GM19397 (cell line): ENCODE results near the gene NCOA7.
A peak's percentile ranks its signal among the peaks of the same experiment; 100 is the strongest.
"Not testable (repeated sequence)": the region's sequence is repeated elsewhere in the genome, so short reads cannot be mapped to it uniquely, and the experiment has no call there.

Experiments used
- ATAC-seq: cut with Tn5 transposase; IDR thresholded peaks from one replicate; pipeline ENCODE4 v1.9.1; 2021; ENCODE audit warnings: mild to moderate bottlenecking, moderate library complexity; ENCODE audit not compliant: unreplicated experiment

Gene NCOA7

DNA sequence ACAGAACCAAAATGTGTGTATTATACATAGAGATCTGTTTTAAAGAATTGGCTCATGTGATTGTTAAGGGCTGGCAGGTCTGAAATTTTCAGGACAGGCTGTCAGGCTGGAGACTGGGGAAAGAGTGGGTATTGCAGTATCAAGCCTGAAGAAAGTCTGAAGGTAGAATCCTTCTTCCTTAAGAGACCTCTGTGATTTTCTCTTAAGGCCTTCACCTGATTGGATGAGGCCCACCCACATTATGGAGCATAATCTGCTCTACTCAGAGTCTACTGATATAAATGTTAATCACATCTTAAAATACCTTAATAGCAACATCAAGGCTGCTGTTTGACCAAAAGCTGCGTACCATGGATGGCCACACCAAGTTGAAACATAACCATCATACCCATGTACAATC is 122.4 kb downstream of the NCOA7 start:
- ATAC-seq: no peak

DNA sequence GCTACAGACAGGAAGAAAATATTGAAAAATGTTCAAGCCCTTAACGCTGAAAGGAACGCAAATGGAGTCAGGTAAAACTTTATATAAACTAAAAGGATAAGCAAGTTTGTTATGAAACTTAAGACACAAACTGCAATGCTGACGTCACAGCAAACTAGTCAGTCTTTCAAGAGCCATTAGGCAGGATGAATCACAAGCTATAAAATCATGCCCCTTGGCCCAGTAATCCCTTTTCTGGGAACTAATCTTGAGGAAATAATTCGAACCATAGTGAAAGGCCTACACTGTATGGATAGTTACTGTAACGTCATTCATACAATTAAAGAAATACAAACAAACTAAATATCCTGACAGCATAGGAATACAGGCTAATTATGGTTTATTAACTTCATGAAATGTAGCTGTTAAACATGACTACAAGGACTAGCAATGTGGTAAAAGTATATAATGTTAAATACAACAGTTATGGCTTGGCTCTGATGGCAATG is 123.1 kb downstream of the NCOA7 start:
- ATAC-seq: no peak

DNA sequence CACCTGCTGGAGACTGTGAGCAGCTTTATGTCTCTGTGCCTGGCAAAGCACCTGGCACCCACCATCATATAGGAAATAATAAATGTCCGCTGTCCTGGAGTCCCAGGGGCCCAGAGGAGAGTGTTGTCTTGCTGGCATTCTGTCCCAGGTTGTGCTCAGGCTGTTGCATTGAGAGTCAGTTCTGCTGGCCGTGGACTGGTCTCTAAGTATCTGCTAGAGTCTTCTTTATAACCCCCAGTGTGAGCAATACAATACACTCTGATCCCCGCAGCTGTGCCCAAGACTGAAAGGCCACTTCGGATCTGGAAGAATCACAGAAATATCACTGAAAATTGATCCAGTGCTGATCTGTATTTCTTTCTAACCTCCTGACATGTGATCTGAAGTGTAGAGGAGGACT is 127.5 kb downstream of the NCOA7 start:
- no peak for ATAC-seq

DNA sequence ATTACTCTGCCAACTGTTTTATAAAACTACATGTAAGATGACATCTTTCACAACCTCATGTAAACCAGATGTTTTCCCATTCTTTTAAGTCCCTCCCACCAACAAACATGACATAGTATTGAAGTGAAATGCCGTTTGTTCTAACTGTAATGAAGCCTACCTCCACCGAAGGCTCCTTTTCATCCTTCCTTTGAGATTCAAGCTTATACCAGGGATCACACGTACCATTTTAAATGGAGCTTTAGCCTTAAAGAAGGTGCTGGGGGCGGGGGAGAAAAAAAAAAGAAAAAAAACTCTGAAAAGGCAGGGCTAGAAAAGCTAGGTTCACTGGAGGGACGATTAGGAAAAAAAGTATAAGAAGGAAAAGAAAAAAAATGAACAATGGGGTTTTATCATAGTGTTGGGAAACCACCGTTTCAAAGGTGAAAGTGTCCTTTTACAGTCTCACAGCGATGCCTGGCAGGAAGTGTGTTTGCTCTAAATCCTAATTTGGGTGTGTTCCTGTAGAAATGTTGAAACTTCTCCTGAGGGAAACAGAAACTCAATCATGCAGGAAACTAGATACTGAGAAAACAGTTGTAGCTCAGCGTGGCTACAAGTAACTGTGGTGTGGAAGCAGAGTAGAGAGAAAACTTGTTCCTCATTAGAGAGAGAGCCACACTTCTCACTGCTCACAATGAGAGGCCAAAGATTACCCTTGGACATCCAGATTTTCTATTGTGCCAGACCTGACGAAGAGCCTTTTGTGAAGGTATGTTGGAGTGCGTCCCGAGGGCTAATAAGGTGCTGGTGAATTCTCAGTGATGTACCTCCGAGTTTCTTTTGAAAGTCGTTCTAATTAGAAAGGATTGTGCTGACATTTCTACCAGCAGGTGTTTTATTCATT is 128.2 kb downstream of the NCOA7 start:
- peak; percentile 95 for ATAC-seq

DNA sequence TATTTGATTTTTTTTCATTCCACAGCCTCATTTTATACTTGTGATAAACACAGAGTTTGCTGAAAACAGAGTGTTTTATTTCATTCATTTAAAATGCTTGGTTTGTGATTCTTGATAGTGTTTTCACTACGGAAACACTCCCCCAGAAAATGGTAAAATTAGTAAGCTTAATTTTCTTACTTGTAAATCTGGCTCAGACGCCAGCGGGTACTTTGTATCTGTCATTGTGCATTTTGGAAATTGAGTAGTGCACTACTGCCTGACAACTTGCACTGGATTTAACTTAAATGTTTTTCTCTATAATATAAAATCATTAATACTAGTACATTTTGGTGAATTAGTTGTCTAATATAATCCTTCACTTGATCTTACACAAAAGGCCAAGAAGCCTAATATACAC is 128.9 kb downstream of the NCOA7 start:
- ATAC-seq: no peak

DNA sequence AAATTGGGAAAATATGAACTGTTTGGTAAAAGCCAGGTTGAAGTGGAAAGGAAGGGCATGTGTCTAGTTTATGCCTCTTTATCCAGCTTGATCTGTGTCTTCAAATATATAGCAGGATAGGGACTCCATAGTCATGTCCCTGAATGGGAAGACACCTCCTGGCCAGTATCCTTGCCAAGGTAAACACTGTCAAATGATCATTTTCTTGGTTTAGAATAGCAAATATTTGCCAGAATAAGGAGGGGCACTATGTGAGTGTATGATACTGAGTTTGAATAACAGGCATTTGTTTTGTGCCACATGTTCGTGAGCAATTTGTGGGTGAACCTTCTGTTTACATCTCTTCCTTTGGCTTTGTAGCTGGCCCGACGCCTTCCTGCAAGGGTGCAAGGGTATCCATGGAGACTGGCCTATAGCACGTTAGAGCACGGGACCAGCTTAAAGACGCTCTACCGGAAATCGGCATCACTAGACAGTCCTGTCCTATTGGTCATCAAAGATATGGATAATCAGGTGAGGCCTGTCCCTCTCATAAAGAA is 131.6 kb downstream of the NCOA7 start:
- no peak for ATAC-seq

DNA sequence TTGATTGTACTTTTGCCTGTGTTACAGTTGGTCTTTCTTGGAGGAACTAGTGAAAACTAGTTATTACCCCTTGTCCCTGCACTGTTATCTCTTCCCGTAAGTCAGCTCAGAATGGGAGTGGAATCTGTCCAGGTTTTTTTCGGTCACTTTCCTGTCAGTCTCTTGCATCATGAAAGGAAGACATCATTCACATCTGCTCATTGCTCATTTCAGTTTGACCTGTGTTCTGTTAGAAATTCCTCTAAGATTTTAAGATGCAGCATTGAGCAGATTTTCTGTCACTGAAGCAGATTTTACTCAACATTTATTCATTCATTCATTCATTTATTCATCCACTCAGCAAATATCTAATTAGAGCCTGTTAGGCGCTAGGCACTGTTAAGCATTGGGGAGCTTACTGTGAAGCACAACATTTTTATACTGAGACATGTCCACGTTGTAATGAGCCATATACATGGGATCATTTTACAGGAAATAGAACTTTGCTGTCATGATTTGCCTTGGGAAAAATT is 132.7 kb downstream of the NCOA7 start:
- no peak for ATAC-seq

DNA sequence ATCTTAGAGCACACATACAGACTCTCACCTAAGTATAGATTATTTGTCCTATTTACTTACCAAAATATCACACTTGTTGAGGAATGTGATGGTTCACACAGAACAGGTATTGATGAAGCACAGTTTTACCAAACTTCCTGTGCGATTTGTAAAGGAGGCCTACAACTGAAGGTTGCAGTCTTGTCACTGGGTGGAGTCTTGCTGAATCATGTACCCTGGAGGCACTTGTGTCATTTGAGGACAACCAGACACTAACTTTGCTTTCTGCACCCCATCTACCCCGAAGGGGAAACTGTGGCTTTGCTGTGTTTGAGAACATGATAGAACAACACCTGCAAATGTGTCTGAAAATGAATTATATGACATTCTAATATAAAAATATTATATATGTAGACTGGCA is 133.4 kb downstream of the NCOA7 start:
- ATAC-seq: no peak

DNA sequence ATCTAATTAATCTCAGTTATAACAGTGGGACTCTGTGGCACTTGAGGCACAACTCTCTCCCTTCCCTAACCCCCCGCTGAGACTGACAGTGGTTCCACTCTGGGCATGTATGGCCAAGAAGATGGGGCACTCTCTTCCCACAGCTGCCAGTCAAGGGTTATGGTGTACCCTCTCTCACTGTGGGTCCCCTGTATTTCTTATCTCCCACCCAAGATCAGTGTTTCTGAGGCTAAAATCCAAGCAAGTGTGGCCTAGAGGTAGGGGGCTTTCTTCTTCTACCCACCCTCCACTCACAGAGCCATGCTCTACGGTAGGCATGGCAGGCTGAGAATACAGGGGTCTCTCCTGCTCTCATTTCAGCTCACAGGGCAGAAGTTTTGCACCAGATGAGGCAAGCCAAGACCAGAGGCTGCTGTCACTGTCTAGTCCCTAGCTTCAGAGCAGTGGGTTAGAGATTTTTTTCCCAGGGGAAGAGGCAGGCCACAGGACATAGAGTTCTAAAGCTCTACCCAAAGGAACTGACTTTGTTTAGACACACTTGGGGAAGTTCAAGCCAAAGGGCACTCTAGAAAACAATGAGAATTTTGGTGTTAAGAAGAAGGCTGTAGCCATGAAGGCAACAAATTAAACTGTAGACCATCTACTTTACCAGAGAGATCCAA is 134.1 kb downstream of the NCOA7 start:
- no peak for ATAC-seq

DNA sequence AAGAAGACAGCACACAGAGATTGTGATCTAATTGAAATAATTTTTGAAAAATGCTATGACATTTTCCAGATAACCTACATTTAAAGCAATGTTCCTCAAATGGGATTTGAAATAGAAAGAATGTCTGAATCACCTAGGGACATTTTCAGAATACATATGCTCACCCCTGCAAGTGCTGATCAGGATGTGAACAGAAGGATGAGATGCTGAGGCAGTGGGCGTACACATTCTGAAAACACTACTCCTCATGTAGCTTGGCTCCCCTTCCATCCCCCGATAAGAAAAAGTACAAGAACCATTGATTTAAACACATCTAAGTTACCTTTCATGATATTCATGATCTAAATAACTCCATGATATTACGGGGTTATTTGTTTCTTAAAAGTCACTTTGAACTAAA is 136.0 kb downstream of the NCOA7 start:
- no peak for ATAC-seq

DNA sequence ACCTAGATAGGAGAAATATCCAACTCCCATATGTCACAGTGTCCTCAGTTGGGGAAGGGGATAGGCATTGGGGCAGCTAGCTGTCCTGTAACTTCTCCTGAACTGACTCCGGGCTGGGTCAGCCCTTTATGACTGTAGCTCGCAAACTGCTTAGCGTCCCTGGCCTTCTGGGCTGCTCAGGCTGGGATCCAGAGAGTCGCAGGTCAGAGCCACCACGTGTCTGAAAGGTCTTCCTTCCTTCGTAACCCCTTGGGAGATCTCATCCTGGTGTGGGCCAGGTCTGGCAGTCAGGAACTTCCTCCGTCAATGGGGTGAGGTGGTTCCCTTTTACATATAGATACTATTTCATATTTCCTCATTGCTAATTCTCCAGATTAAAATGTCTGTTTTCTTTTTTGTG is 137.0 kb downstream of the NCOA7 start:
- ATAC-seq: no peak

DNA sequence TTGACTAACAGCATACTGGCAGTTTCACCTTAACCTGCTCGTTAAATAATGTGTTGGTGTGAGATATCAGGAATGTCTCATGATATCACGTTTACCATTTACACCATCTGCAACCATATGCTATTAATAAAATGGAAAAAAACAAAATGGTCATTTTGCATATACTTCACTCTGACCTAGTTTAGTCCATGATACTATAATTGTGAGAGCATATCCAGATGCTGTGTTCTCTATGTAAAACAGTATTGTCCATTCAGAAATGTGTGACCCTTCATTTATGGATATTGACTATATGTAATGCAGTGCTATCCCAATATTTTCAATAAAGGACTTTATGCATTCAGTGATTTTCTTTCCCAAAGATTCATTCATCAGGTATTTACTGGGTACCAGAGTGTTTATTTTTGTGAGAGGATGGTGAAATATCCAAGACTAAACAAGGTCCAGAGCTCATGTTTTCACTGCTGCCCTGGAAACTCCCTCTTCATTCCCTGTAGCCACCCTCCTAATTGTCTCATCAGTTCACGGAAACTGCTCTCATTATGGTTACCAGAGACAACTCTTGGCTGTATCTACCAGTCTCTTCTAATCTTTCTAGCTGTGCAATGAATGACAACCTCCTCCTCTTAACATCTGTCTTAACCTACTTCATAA is 140.1 kb downstream of the NCOA7 start:
- ATAC-seq: no peak

DNA sequence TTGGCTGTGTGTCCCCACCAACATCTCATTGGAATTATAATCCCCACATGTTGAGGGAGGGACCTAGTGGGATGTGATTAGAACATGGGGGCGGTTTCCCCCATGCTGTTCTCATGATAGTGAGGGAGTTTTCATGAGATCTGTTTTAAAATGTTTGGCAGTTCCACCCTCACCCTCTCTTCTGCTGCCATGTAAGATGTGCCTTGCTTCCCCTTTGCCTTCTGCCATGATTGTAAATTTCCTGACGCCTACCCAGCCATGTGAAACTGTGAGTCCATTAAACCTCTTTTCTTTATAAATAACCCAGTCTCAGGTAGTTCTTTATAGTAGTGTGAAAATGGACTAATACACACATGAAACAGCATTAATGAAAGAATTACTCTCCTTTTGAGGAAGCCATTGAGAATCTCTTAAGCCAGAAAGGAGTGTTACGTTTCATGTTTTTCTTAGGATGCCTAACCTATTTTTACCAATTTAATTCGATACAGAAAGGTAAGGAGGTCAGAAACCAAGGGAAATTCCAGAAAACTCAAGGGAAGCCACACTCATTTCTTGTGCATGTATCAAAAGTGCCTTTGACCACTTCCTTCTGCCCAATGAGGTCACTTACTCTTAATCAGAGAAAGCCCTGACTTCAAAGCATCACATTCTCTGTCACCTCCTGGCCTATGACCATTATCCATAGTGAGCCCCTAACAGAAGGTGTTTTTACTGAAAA is 141.1 kb downstream of the NCOA7 start:
- ATAC-seq: peak; percentile 75

DNA sequence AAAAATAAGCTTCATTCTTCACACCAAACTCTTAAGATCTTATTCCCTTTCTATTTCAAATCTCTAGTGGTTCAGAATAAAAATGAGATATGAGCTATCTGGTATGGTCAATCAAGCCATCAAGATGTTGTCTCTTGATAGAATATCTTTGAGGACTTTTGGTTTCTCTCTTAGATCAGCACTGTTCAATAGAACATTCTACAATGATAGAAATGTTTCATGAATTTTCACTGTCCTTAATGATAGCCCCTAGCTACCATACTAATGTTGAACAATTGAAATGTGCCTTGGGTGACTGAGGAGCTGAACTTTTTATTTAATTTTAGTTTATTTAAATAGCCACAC is 141.7 kb downstream of the NCOA7 start:
- ATAC-seq: peak; percentile 17

DNA sequence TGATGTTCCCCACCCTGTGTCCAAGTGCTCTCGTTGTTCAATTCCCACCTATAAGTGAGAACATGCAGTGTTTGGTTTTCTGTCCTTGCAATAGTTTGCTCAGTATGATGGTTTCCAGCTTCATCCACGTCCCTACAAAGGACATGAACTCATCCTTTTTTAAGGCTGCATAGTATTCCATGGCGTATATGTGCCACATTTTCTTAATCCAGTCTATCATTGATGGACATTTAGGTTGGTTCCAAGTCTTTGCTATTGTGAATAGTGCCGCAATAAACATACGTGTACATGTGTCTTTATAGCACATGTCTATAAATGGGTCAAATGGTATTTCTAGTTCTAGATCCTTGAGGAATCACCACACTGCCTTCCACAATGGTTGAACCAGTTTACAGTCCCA is 144.8 kb downstream of the NCOA7 start:
- ATAC-seq: not testable (repeated sequence)

DNA sequence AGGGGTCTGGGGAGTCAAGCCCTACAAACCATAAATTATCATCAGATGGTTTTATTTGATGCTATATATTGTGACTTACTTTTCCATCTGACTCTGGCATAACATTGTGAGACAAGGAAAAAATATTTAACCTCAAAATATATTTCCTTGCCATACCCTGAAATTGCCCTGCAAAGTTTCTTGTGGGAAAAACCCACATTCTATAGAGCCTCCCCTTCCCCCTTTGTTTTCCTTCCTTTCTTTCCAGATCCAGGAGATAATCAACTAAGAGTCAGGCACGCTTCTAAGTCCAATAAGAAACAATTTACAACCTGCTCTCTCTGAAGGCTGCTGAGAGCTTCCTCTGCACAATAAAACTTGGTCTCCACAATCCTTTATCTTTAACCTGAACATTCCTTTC is 148.3 kb downstream of the NCOA7 start:
- ATAC-seq: no peak

DNA sequence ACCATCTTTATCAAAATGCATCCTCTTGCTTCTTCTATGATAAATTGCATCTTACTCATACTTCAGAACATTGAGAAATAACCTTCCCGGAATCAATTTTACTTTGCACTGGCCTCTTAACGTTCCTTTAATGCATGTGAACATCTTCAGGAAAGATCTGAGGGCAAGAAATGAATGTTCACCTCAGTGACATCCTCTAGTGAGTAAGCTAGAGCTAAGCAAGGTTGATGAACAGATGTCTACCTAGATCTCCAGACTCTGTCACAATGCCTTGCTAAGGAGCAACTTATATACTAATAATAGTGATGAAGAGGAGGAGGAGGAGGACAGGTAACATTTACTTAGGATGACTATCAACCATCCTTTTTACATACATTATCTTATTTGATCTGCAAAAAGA is 149.0 kb downstream of the NCOA7 start:
- no peak for ATAC-seq

DNA sequence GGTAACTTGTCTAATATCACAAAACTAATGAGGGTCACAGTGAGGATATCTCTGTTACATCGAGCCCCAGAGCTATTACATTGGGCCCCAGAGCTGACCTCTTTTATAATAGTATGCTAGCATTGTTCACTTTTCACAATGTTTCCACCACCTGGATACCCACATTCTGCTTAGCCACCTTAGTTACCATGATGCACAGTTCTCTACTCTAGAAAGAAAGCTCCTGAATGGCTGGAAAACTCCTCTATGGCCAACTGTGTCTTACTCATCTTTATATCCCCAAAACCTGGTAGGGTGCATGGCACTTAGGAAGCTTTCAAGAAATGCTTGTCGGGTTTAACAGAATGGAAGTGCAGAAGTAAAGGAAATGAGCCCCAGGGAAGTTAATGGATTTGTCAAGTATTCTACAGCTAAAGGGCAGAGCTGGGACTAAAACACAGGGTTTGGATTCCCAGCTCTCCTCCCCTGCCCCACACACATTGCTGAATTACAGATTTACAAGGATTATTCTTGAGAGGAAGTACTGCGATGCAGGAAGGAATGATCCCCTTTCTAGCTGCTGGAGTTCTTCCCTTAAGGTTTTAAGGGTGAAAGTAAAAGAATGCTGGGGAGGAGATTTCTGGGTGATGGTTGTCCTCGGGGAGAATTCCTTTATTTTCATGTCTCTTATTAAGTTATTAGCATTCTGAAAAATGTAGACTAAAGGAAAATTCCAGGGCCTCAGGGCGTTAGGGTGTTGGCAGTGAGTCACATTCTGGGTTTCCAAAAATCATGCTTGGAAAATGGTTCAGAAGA is 149.7 kb downstream of the NCOA7 start:
- ATAC-seq: no peak

DNA sequence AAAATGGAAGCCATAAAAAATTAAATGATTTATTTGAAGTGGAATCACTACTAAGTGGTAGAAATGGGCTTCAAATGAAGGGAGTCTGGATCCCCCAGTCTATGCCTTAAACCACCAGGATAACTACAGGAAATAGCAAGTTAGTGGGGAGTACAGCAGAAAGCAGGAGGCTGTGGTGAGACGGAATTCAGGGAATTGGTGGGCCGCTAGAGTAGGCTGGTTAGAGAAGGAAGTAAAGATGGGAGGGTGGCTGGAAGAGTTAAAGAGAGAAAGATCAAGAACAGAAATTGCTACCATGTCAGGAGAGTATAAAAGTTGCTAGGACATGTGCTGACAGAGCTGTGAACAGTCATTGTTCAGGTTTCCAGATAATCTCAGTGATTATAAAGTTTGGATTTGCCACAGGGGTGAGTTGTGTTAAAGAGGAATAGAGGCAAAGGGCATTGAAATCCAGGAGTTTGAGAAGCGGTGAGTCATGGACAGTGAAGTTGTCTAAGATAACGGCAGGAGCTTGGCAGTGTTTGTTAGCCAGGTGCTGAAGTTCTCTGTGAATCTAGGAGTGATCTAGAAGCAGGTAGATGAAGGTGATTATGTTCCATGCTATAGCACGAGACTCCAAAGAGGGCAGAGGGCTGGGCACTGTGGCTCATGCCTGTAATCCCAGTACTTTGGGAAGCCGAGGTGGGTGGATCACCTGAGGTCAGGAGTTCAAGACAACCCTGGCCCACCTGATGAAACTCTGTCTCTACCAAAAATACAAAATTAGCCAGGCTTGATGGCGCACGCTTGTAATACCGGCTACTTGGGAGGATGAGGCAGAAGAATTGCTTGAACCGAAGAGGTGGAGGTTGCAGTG is 152.1 kb downstream of the NCOA7 start:
- no peak for ATAC-seq
